ENCODE measurements around the gene TMEM182. TPM values are rescaled to one million over a fixed set of nuclear protein-coding genes. Genes with fewer than 3 reads are reported as not detected.

Gene TMEM182, protein sequence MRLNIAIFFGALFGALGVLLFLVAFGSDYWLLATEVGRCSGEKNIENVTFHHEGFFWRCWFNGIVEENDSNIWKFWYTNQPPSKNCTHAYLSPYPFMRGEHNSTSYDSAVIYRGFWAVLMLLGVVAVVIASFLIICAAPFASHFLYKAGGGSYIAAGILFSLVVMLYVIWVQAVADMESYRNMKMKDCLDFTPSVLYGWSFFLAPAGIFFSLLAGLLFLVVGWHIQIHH
- total RNA-seq: 10 to 100 TPM in 1 of 4 donors, 1 to 10 TPM in 3; 6.1 to 15.2 (median 8.0) TPM

DNA sequence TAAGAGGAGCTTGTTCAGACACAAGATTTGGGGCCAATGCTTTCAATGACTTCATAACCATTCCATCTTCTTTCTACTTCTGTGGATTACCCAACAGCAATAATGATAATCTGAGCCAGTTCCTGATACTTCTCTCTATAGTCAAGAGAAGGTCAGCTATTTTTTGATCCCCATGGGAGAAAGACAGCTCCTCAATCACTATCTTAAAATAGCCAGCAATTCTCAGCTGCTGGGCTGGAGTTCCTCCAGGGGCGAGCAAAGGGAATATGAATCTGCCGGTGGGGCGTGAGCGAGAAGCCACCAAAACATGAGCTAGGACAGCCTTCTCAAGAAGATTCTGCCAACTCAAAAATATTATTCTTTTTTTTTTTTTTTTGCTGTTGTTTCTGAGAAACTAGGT lies at the start of gene TMEM182:
TMEM182 (plus strand) TSS at position 269 of the 400 bp plus-strand sequence. CDS start 187 bp downstream, outside the sequence.
- intact Hi-C loops (cut with DNase I; ENCODE audit: low total_unique reads): no loop called here
- Histone ChIP-seq H3K36me3 (no peaks in the 10 kb centered on the region), H3K4me1 (peaks cover 48 to 64% of the 10 kb centered on the region in 2 donors), H3K4me3 (peak within 1 kb of the TSS; percentile 29 to 50 (median 48)), H3K27me3 (no peaks in the 10 kb centered on the region), H3K27ac (peak within 1 kb of the TSS; percentile 74 to 91 (median 86)), H3K9me3 (no peaks in the 10 kb centered on the region)
- TF ChIP-seq POLR2A (IDR thresholded peaks at IDR 0.05): peak; percentile 22 to 40
- TF ChIP-seq, protein P1, sequence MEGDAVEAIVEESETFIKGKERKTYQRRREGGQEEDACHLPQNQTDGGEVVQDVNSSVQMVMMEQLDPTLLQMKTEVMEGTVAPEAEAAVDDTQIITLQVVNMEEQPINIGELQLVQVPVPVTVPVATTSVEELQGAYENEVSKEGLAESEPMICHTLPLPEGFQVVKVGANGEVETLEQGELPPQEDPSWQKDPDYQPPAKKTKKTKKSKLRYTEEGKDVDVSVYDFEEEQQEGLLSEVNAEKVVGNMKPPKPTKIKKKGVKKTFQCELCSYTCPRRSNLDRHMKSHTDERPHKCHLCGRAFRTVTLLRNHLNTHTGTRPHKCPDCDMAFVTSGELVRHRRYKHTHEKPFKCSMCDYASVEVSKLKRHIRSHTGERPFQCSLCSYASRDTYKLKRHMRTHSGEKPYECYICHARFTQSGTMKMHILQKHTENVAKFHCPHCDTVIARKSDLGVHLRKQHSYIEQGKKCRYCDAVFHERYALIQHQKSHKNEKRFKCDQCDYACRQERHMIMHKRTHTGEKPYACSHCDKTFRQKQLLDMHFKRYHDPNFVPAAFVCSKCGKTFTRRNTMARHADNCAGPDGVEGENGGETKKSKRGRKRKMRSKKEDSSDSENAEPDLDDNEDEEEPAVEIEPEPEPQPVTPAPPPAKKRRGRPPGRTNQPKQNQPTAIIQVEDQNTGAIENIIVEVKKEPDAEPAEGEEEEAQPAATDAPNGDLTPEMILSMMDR (IDR thresholded peaks at IDR 0.05 in 4 of 5, conservative IDR thresholded peaks at IDR 0.05 in 1 of 5): no peak
- ATAC-seq: peak; percentile 96
- peak; percentile 80 to 92 for DNase-seq
- in situ Hi-C loops (cut with MboI; ENCODE audit: low sequenced_read_pairs in 4 of 4): no loop called here

DNA sequence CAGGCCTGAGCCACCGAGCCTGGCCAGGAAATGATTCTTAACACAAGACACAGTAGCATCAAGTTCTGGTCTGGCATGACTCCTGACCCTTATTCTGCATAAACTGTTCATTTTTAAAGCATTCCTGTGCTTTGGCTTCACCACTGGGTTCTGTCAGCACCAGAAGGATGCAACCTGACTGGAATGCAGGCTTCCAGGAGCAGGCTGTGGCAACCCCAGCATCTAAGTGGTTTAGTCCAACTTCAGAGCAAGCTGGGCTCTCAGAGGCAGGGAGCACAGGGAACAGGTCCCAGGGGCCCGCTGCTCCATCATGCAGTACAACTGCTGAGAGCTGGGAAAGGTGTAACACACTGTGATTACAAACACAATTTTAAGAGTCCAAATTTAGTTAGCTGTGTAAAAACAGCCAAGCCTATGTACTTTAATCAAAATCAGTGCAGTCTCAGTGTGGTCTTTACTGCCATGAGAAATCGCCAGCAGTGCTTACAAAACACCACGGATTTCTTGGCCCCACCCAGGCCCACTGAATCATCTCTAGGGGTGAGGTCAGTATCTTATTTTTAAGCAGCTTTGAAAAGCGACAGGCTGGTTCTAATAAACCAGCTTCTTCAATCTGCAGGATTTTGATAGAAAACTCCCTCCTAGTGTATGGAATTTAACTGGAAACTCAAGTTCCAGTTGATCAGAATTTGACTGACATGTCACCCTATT lies 44.4 kb upstream of the TMEM182 start:
- TF ChIP-seq POLR2A (IDR thresholded peaks at IDR 0.05): no peak
- TF ChIP-seq, protein P1 (IDR thresholded peaks at IDR 0.05 in 4 of 5, conservative IDR thresholded peaks at IDR 0.05 in 1 of 5): no peak
- Histone ChIP-seq H3K4me1 (no peaks in the 10 kb centered on the region), H3K36me3 (peaks cover 1 to 16% of the 10 kb centered on the region in 2 donors), H3K4me3 (no peak overlapping the region), H3K27ac (peak overlapping the region in 2 of 4 donors; percentile 41 to 48), H3K9me3 (no peaks in the 10 kb centered on the region), H3K27me3 (no peaks in the 10 kb centered on the region)
- DNase-seq (peak in 1 of 2 donors; percentile 64), ATAC-seq (peak; percentile 75 to 92)
- intact Hi-C loops (cut with DNase I; ENCODE audit: low total_unique reads): no loop called here
- in situ Hi-C loops (cut with MboI; ENCODE audit: low sequenced_read_pairs in 4 of 4): no loop called here

DNA sequence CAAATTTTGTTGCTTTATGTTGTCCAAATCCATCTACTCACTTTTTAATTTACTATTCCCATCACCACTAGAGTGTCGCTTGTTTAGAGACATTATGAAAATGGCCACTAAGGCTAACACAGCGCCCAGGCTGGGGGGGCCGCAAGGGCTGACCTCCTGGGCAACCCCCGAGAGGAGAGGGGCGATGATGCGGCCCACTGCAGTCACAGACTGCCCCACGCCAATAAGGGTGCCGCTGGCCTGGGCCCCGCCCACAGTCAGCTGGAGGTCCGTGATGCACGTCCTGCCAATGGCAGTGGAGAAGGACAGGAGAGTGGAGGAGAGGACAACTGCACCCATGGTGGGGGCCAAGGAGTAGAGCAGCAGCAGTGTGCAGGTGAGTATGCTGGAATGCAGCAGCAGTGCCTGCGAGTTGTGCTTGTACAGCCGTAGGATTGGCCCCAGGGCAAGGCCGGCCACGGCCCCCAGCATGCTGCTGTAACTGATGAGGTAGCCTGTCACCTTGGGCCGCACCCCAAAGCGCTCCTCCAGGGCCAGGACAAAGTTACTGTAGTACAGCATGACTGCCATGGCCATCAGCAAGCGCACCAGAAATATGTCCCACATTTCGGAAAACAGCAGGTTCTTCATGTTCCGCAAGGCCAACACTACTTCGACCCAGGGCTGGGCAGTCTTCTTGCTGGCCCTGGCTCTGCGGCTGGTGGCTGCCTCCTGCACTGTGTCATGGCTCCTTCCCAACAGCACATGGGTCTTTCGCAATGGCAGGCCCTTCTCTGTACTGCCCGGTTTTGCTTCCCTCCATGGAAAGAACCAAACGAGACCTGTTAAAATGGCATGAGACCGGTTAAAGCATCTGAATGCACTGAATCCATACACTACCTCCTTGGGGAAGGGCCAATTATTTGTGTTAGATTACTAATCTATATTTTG lies 43.2 kb upstream of the TMEM182 start:
- H3K27me3 ChIP-seq: no peaks in the 10 kb centered on the region
- H3K4me1 ChIP-seq: no peaks in the 10 kb centered on the region
- H3K9me3 ChIP-seq: no peaks in the 10 kb centered on the region
- ATAC-seq: no peak
- intact Hi-C loops (cut with DNase I; ENCODE audit: low total_unique reads) (no loop called here), in situ Hi-C loops (cut with MboI; ENCODE audit: low sequenced_read_pairs in 4 of 4) (no loop called here)
- H3K4me3 ChIP-seq: no peak overlapping the region
- H3K27ac ChIP-seq: peak overlapping the region in 1 of 4 donors; percentile 48
- DNase-seq: peak in 1 of 2 donors; percentile 30
- H3K36me3 ChIP-seq: peaks cover 5 to 26% of the 10 kb centered on the region in 2 donors
- TF ChIP-seq, protein P1 (IDR thresholded peaks at IDR 0.05 in 4 of 5, conservative IDR thresholded peaks at IDR 0.05 in 1 of 5): no peak
- no peak for TF ChIP-seq POLR2A (IDR thresholded peaks at IDR 0.05)

DNA sequence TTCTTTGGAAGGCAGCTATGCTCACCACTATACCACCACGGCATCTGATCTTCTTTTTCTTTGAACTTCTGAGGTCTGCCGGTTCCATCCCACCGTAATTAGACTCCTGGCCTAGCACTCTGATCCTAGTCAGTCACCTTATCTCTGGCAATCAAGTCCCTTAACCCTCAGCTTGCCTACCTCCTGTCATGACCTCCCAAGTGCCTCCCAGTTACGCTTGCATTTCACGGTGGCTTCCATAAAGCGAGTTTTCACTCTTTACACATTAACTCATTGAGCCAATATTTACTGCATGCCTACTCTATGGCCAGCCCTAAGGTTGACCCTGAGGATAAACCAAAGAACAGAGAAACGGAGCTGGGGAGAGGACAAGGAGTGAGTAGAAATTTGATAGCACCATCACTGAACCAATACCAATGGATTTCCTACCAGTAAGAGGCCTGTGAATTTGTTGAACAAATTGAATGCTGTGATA lies 37.8 kb upstream of the TMEM182 start:
- TF ChIP-seq, protein P1 (IDR thresholded peaks at IDR 0.05 in 4 of 5, conservative IDR thresholded peaks at IDR 0.05 in 1 of 5): no peak
- TF ChIP-seq POLR2A (IDR thresholded peaks at IDR 0.05): no peak

More for the DNA sequence above, 37.8 kb upstream of the TMEM182 start:
- Histone ChIP-seq H3K36me3 (peaks cover 5 to 35% of the 10 kb centered on the region in 2 donors), H3K4me1 (no peaks in the 10 kb centered on the region), H3K9me3 (no peaks in the 10 kb centered on the region), H3K4me3 (no peak overlapping the region), H3K27ac (no peak overlapping the region), H3K27me3 (no peaks in the 10 kb centered on the region)
- ATAC-seq (no peak), DNase-seq (no peak)
- in situ Hi-C loops (cut with MboI; ENCODE audit: low sequenced_read_pairs in 4 of 4) (no loop called here), intact Hi-C loops (cut with DNase I; ENCODE audit: low total_unique reads) (no loop called here)

Measured in gastrocnemius medialis (tissue), 4 donors.